Choroid plexus epithelial cell (primary cell): ENCODE data around the gene CBFB.

Experiments
- DNase-seq: peaks from one replicate; pipeline ENCODE4 v3.0.0-alpha.2; 2010; ENCODE audit warnings: low read depth
- H3K4me3 ChIP-seq: 2 replicates; pipeline ENCODE4 v1.5.1; 2011; ENCODE audit warnings: low read depth, mild to moderate bottlenecking, control low read depth, low read length, moderate library complexity
- CTCF ChIP-seq: conservative IDR thresholded peaks from 2 replicates; pipeline ENCODE4 v1.5.1; 2011; ENCODE audit warnings: low read depth, mild to moderate bottlenecking, control low read depth, inconsistent platforms, low read length, moderate library complexity

CBFB gene

GRCh38 chr16:67077871-67078270 is 48.9 kb downstream of the CBFB start:
- H3K4me3 ChIP-seq = no peak overlapping the region
- DNase-seq = no peak
- TF ChIP-seq CTCF = no peak

DNA sequence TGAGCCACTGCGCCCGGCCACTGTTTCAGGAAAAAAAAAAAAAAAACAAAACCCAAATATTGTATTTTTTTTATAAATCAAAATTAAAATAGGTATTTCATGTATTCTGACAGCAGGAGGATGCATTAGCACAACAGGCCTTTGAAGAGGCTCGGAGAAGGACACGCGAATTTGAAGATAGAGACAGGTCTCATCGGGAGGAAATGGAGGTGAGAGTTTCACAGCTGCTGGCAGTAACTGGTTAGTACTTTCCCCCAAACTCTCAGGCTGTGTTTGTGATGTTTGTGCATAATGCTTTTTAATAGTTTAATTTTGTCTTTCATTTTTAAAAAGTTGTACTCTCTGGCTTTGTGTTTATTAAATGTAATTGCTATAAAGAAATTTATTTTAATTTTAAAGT is 53.2 kb downstream of the CBFB start:
- H3K4me3 ChIP-seq = no peak overlapping the region
- TF ChIP-seq CTCF = no peak
- DNase-seq = no peak

- no peak for DNase-seq
- no peak for TF ChIP-seq CTCF
- H3K4me3 ChIP-seq = no peak overlapping the region
Measured at GRCh38 chr16:67082891-67083290, 53.9 kb downstream of the CBFB start.

GRCh38 chr16:67084345-67085028 is 55.5 kb downstream of the CBFB start:
- TF ChIP-seq CTCF = no peak
- no peak overlapping the region for H3K4me3 ChIP-seq
- DNase-seq = peak; percentile 78

- peak; percentile 34 for DNase-seq
- H3K4me3 ChIP-seq = no peak overlapping the region
- TF ChIP-seq CTCF = no peak
Measured at GRCh38 chr16:67086822-67087221, 57.9 kb downstream of the CBFB start.

DNA sequence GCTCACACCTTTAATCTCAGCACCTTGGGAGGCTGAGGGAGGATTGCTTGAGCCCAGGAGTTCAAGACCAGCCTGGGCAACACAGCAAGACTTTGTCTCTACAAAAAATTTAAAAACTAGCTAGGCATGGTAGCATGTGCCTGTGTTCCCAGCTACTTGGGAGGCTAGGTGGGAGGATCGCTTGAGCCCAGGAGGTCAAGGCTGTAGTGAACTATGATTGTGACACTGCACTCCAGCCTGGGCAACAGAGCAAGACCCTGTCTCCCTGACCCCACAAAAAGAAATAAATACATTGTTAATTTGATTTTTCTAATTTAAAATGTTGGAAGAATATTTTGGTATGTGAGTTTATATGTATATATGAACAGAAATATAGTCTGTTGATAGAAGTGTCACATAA is 58.3 kb downstream of the CBFB start:
- no peak for DNase-seq
- TF ChIP-seq CTCF = no peak
- H3K4me3 ChIP-seq = no peak overlapping the region

GRCh38 chr16:67087803-67088202 is 58.9 kb downstream of the CBFB start:
- TF ChIP-seq CTCF = no peak
- DNase-seq = no peak
- no peak overlapping the region for H3K4me3 ChIP-seq
